GM21825 (cell line): ENCODE data around the gene CEP128.

Experiments used
- ATAC-seq: cut with Tn5 transposase; IDR thresholded peaks from one replicate; pipeline ENCODE4 v1.9.1; 2021; ENCODE audit warnings: mild to moderate bottlenecking, moderate library complexity; ENCODE audit not compliant: unreplicated experiment

Gene CEP128

DNA sequence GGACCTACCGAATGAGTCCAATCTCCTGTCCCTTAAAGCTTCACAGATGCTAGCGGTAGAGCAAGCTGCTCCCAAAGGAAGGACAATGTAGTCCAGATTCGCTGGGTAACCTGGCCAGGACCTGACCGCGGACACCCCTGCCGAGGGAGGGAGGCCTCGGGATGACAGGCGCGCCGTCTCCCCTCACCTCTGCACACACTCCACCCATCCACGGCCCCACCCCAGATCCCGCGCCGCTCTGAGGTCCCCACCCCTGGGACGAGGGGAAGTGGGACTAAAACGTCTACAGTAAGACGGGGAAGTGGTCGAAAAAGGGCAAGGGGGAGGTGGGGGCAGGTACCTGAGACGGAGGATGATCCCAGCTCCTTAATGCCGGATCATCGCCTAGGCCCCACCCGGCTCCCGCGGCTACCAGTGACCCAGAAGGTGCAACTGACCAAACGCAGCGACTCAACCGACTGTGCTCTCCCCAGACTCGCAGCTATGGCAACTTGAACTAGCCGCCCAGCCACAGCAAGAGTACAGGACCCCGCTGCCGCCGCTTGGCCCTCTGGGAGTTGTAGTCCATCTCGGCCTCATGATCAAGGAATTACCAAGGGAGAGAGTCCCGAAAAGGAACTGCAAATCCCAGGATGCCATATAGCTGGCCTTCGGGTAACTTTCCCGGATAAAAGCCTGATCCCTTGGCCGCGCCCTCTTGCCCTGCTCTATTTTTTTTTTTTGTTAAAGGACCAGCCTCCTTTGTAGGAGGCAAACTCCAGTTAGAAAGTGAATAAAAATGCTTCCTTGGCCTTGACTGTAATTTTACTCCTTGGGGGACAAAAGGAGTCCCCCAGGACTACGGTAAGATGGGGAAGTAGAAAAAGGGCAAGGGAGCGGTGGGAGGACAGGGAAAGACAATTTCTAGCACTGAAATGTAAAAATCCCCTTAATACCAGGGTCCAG, at the start of gene CEP128:
CEP128 (minus strand) TSS at position 498 of the 945 bp plus-strand sequence.
- peak; percentile 98 for ATAC-seq

GRCh38 chr14:80988735-80989429, 47.3 kb upstream of the CEP128 start:
- ATAC-seq = peak; percentile 49

GRCh38 chr14:80988192-80988591, 46.7 kb upstream of the CEP128 start:
- no peak for ATAC-seq

GRCh38 chr14:80987235-80988032, 45.9 kb upstream of the CEP128 start:
- peak; percentile 71 for ATAC-seq

GRCh38 chr14:80982711-80983110, 41.2 kb upstream of the CEP128 start:
- no peak for ATAC-seq

- no peak for ATAC-seq
Observed at GRCh38 chr14:80981673-80982072, 40.1 kb upstream of the CEP128 start.

DNA sequence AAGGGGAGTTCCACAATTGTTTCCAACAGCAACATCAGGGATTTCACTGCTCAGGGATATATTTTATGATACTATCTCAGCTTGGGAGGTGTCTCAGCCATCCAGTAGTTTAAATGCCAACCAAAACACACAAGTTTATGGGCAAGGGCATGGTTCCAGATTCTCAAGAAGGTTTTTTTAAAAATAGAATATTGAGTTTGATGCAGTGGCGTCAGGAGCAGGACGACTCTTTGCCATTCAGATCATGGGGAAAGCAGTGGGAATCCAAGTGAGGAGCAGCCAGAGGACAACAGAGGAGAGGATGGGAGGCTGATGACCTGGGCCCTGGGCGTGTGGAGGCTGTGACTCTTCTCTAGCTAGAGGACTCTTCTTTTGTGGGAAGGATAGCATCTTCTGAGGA, 39.6 kb upstream of the CEP128 start:
- no peak for ATAC-seq

DNA sequence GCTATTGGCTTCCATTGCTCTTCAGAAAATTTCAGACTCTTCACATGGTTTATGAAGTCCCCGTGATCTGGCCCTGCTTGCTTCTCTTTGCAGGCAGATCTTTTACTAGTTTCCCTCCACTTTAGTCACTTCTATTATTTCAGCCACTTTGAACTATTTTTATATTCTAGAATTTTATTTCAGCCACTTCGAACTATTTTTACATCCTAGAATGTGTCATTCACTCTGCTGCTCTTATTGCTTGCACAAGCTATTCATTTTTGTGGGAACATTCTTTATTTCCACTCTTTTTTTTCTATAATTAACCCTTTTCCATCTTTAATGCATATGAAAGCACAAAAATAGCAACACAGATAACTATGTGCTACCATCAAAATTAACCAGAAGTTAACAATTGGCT, 38.4 kb upstream of the CEP128 start:
- no peak for ATAC-seq

DNA sequence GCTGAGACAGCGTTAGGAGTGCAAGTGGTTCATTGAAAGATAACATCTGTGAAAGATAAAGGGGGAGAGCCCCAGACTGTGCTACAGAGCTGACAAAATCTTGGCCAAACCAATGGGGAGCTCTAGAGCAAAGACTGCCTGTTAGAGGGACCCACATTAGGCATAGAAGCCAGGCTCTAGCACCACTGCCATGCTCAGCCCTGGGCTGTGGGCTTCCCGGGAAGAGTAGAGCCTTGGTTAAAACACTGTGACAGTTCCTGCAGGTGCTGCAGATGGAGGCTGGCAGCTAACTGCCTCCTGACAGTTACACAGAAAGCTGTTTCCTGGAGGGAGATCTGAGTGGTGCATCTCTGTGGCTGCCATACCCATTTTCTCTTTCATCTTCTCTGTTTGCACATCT, 36.9 kb upstream of the CEP128 start:
- no peak for ATAC-seq

GRCh38 chr14:80977221-80977620, 35.7 kb upstream of the CEP128 start:
- ATAC-seq = no peak

DNA sequence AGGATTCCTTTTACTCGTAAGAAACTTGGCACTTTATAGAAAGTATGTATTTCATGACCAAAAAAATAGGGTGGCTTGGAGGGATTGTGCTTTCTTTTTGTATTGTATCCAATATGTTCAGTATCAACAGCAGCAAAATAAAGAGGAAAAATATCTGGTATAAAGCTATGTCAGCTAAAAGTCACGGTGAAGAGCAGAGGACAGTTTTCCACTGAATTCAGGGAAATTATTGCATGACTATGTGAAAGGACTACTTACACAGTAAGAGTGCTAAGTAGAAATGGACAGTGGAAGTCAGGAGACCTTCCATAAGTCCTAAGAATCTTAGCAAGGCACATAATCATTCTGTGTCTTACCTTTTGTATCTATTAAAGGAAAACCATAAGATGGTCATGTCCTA, 33.1 kb upstream of the CEP128 start:
- ATAC-seq = no peak

DNA sequence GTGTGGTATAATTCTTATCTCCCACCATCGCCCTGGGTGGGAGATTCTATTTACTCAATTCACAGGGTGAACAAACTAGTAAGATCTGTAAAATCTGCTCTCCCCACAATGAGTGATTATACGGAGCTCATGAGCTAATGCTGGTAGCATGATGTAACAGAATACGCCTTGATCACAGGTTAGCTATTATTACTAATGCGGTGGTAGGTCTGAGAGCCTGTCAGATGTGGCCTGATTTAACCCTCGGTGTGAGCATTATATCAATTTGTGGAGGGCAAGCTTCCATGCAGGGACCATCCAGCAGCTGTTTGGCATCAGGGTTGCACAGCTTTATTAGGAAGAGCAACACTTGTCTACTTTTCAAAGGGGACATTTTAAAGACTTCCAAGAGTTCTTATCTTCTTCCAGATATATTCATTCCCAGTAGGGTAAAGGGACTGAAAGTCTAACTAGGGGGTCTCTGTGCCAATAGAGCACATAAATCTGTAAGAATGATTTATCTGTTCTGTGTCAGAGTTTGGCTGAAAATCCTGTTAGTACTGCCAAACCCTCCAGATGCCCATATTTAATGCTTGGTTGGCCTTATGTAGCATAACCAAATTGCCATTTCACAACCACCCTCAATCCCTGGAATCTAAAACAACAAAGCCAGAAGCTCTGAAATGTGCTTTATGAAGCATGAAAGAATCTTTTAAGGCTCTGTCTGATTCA, 32.5 kb upstream of the CEP128 start:
- ATAC-seq = no peak

GRCh38 chr14:80965037-80965436, 23.5 kb upstream of the CEP128 start:
- ATAC-seq = no peak

DNA sequence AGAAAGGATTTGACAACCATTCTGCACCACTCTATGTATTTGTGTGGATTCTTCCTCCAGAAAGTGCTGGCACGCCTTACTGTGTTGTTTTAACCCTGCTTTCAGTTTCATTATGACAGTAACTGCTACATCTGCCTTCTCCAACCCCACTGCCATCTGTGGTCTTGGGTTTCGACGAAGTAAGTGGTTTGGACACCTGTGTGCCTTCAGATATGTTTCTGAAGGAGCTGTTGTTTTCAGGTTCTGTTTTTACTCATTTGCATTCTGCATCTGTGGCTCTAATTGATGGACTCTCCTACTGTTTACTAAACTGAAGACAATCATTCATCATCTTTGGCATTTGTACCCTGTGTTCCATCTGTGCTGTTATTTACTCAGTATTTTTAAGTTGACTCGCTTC, 18.0 kb upstream of the CEP128 start:
- ATAC-seq = peak; percentile 98

GRCh38 chr14:80958939-80959338, 17.4 kb upstream of the CEP128 start:
- no peak for ATAC-seq

DNA sequence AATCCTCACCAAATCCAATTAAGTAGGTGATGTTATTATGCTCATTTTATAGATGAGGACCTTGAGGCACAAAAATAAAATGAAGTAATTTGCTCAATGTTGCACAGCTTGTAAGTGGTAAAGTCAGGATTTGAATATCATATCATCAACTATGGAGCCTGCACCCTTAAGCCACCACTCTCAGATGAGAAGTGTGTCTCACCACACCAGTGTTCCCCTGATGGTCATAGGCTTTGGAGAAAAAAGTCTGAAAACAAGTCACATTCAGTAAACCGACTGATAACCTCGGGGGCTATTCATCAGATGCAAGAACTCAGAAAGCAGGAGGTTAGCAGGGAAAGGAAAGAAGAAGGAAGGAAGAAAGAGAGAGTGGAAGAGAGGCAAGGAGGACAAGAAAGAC, 16.7 kb upstream of the CEP128 start:
- ATAC-seq = no peak

GRCh38 chr14:80957613-80958012, 16.1 kb upstream of the CEP128 start:
- no peak for ATAC-seq

DNA sequence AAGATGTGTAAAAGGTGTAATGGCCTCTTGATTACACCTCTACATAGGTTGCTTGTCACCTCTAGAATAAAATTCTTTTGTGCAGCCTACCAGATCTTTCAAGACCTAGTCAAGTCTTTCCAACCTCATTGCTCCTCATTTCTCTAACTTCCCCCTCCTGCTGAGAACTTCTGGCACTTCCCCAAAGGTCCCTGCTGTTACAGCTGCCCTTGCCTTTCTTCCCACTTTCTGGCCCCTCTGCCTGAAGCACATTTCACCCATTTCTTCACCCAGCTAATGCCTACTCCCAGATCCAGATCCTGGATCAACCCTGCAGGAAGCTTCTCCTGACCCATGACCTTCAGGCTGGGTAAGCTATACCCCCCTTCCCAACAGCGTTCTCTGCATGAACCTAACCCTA, 15.4 kb upstream of the CEP128 start:
- no peak for ATAC-seq

DNA sequence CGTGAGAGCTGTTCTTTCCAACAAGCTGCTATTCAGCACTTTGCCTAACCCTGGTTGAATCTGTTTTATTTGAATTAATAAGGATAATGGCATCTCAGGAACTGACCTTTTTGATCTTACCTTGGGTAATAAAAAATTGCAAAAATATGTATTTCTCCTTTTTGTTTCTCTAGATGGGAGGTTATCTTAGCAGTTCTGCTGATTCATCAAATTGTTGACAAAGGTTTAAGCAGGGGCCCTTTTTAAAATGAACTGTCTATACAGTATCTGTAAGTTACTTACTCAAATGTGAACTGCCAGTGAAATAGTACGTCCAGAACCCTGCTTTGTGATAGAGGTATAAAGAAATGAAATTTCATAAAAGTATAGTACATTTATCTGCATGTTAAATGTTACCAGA, 14.6 kb upstream of the CEP128 start:
- no peak for ATAC-seq

DNA sequence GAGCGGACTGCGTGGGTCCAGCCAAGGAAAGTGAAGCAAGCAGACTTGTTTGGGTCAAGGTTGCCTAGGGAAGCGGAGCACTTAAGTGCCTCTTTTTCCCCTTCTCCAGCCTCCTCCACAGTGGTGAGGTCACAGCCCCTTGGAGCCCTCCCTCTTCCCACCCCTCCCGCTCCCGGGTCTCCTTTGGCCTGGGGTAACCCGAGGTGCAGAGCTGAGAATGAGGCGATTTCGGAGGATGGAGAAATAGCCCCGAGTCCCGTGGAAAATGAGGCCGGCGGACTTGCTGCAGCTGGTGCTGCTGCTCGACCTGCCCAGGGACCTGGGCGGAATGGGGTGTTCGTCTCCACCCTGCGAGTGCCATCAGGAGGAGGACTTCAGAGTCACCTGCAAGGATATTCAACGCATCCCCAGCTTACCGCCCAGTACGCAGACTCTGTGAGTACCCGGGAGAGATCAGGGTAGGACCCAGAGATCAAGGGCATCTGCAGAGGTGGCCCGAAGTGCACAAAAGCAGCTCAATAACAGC, 13.9 kb upstream of the CEP128 start, which contains the start of gene TSHR:
TSHR (plus strand) TSS at position 206 of the 526 bp plus-strand sequence; CDS start at position 266, 60 bp downstream.
- ATAC-seq = no peak
